HTERT RPE-1 (cell line): ENCODE data around the gene OR2H2.

ENCODE experiments used
- in situ Hi-C: fragments of 300-500 bp; cut with MboI; formaldehyde crosslinking; loops from 4 replicates; pipeline ENCODE4 v1.14.3; 2020; ENCODE audit warnings: low sequenced_read_pairs

OR2H2 gene

GRCh38 chr6:29628419-29629281, 43.7 kb downstream of the OR2H2 start:
- in situ Hi-C loops = no loop called here

- in situ Hi-C loops = no loop called here
Observed at GRCh38 chr6:29629571-29629970, 44.6 kb downstream of the OR2H2 start.

- in situ Hi-C loops = no loop called here
Observed at GRCh38 chr6:29630315-29630714, 45.4 kb downstream of the OR2H2 start.

- in situ Hi-C loops = no loop called here
Observed at GRCh38 chr6:29631209-29631810, 46.4 kb downstream of the OR2H2 start.

GRCh38 chr6:29631860-29632731, 47.2 kb downstream of the OR2H2 start:
- in situ Hi-C loops = no loop called here

- in situ Hi-C loops = no loop called here
Observed at GRCh38 chr6:29632789-29633533, 48.0 kb downstream of the OR2H2 start, which contains the start of gene GABBR1. Gene GABBR1 (minus strand): TSS chr6:29633183. CDS start chr6:29632385, 798 bp downstream.

- in situ Hi-C loops = no loop called here
Observed at GRCh38 chr6:29633534-29633905, 48.6 kb downstream of the OR2H2 start.

- in situ Hi-C loops = no loop called here
Observed at GRCh38 chr6:29637247-29637646, 52.3 kb downstream of the OR2H2 start.
